ENCODE data around the gene SEC23B. TPM values are rescaled to one million over a fixed set of nuclear protein-coding genes. Genes with fewer than 3 reads are reported as not detected.

SEC23B gene
- total RNA-seq (2022) (139 TPM in 2 replicates), Bru-seq, nascent RNA (percentile 93 among the genes with signal in this experiment), BruChase-seq, experiment 1, labeled RNA remaining after a 6-hour chase (percentile 94 among the genes with signal in this experiment), BruChase-seq, experiment 2, labeled RNA remaining after a 2-hour chase (percentile 95 among the genes with signal in this experiment)
- long read RNA-seq, transcript SEC23B-203 (20 exons, 3,351 nt) = minor isoform, 11 of 592 reads
- long read RNA-seq, transcript SEC23B-204 (20 exons, 3,484 nt) = minor isoform, 206 of 592 reads
- long read RNA-seq, transcript SEC23B-202 (20 exons, 3,464 nt) = major isoform, 235 of 592 reads
- long read RNA-seq, partial matches to known transcripts = 82 of 592 reads
- long read RNA-seq, other reads (novel, unspliced or antisense) = 58 of 592 reads

DNA sequence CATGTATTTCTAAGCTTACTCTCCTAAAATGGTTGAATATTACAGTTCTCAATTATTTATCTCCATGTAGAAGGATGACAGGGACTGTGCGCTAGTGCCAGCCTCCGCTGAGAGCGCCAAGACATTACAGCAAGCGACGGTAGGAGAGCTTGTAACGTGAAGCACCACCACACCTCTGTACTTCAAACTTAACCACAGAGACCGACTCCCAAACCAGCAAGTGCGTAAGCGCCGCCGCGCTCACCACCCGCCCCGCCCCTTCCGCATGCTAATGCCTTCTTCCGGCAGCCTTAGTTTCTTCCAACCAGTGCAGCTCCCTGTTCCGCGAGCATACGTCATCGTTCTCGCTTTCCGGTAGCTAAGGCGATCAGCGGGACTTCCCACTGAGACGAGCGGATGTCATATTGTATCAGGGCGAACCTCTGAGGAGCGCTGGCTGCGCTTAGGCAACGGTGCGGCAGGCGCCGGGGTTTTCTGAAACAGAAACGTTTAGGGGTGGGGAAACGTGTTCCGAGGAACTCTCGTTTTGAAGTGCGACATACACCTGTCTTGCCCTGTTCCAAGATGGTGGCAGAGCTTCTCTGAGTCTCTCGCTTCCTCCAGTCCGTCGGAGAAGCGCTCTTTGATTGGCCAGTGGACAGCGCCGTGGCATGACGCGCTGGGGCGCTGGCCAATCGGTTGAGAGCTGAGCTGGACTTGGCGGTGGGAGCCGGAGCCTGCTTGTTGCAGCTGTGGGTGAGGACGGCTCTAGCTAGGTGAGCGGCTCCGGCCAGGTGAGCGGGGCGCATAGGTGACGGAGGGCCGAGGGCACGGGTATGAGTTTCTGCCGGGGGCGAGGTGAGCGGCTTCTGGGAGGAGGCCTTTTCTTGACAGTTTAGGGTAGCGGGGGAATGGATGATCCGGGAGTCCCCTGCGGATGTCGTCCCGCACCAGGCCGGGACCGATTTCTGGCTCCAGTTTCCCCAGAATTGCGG lies at the start of gene SEC23B:
Gene SEC23B (plus strand): TSS at position 723 of the 974 bp plus-strand sequence. CDS start 2,896 bp downstream, outside the sequence.
- H3K4me3 Mint-ChIP-seq (ENCODE audit: unreplicated experiment) = peak within 1 kb of the TSS; percentile 100
- CTCF ChIA-PET = interaction anchor here (0.6 to 4.6 kb wide), 12 partner anchors 8 to 1279 kb away, joined by 3 to 37 read pairs (median 4); partner anchors contain the start of gene RBBP9
- peak within 1 kb of the TSS; percentile 100 for H3K27ac Mint-ChIP-seq (ENCODE audit: low read depth, unreplicated experiment)
- peak; percentile 98 for DNase-seq (ENCODE audit: unreplicated experiment)
- H3K27me3 Mint-ChIP-seq (ENCODE audit: insufficient read depth, unreplicated experiment) = no peaks in the 10 kb centered on the region
- intact Hi-C loops (cut with micrococcal nuclease) = loop anchor here (2.0 to 5.0 kb wide), 2 partner anchors 41 to 60 kb away; partner anchors contain the start of genes DZANK1, POLR3F and SMIM26
- POLR2A ChIA-PET = interaction anchor here (0.6 to 5.7 kb wide), 52 partner anchors 8 to 1545 kb away, joined by 3 to 283 read pairs (median 4); partner anchors contain the start of genes CFAP61, CRNKL1, DSTN and DTD1
- TF ChIP-seq, protein P1, sequence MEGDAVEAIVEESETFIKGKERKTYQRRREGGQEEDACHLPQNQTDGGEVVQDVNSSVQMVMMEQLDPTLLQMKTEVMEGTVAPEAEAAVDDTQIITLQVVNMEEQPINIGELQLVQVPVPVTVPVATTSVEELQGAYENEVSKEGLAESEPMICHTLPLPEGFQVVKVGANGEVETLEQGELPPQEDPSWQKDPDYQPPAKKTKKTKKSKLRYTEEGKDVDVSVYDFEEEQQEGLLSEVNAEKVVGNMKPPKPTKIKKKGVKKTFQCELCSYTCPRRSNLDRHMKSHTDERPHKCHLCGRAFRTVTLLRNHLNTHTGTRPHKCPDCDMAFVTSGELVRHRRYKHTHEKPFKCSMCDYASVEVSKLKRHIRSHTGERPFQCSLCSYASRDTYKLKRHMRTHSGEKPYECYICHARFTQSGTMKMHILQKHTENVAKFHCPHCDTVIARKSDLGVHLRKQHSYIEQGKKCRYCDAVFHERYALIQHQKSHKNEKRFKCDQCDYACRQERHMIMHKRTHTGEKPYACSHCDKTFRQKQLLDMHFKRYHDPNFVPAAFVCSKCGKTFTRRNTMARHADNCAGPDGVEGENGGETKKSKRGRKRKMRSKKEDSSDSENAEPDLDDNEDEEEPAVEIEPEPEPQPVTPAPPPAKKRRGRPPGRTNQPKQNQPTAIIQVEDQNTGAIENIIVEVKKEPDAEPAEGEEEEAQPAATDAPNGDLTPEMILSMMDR (IDR thresholded peaks at IDR 0.05; ENCODE audit: unreplicated experiment) = no peak
- no peaks in the 10 kb centered on the region for H3K9me3 Mint-ChIP-seq (ENCODE audit: unreplicated experiment)
- H3K4me1 Mint-ChIP-seq (ENCODE audit: insufficient read depth, unreplicated experiment) = peaks cover 14% of the 10 kb centered on the region
- peaks cover 40% of the 10 kb centered on the region for H3K36me3 Mint-ChIP-seq (ENCODE audit: insufficient read depth, unreplicated experiment)
- BruUV-seq (replicated peaks) = no TSS peak

DNA sequence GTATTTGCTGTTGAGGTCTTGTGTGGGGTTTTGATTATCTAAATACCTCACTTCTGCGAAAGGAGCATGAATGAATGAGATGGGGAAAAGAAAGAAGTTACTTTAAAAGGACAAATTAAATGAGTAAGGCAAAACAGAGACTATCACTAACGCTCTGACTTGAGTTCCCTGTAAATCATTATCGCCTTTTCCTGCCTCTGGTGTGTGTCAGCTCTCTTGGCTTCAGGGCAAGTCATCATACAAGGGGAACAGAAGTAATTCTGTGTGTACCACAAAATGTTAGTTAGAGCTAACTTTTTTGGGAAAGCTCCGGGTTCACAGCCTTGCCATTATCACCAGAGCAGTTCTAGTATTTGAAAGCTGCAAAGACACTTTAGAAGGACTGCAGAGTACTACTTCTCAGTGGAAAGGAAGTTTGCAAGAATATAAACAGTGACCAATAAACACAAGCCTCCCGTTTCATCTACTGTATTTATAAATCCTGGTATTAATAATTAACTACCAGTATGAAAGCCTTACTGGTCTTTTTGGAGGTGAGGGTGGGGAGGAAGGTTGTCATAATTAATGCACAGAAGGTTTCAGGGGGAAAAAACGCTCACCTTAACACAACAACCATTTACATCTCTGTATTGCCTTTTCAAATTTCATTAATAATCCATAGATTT lies 42.1 kb upstream of the SEC23B start:
- Mint-ChIP-seq H3K27me3 (ENCODE audit: insufficient read depth, unreplicated experiment) (no peaks in the 10 kb centered on the region), H3K27ac (ENCODE audit: low read depth, unreplicated experiment) (no peak overlapping the region), H3K9me3 (ENCODE audit: unreplicated experiment) (no peaks in the 10 kb centered on the region), H3K36me3 (ENCODE audit: insufficient read depth, unreplicated experiment) (no peaks in the 10 kb centered on the region), H3K4me1 (ENCODE audit: insufficient read depth, unreplicated experiment) (no peaks in the 10 kb centered on the region), H3K4me3 (ENCODE audit: unreplicated experiment) (peak overlapping the region; percentile 98)
- no peak for DNase-seq (ENCODE audit: unreplicated experiment)
- intact Hi-C loops (cut with micrococcal nuclease) = loop anchor here (2.0 to 5.0 kb wide), 2 partner anchors 41 to 122 kb away; partner anchors contain the start of genes DTD1 and SEC23B
- ChIA-PET POLR2A (interaction anchor here (0.8 to 6.4 kb wide), 12 partner anchors 7 to 923 kb away, joined by 3 to 108 read pairs (median 10); partner anchors contain the start of genes RBBP9, SEC23B and ZNF133), CTCF (interaction anchor here (0.6 to 2.2 kb wide), 7 partner anchors 10 to 894 kb away, joined by 3 to 8 read pairs (median 3); partner anchors contain the start of gene RBBP9)
- TF ChIP-seq, protein P1 (IDR thresholded peaks at IDR 0.05; ENCODE audit: unreplicated experiment) = no peak
- BruUV-seq (replicated peaks) = no TSS peak

DNA sequence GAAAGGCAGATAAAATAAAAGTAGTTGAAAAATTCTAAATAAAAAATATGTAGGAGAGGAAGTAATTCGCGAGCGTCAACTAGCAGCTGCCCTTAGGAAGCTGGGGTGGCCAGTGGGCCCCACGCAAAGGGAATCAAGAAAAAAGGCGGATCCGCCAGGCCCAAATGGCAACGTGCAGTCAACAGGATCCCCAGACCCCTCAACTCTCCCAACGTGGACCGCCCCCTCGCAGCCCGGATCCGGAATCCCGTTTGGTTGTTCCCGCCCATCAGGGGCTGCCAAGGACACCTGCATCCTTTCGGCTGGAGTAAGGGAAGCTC lies 41.2 kb upstream of the SEC23B start:
- CTCF ChIA-PET = interaction anchor here (0.6 to 2.2 kb wide), 9 partner anchors 11 to 1446 kb away, joined by 3 to 8 read pairs (median 3); partner anchors contain the start of gene RBBP9
- DNase-seq (ENCODE audit: unreplicated experiment) = no peak
- intact Hi-C loops (cut with micrococcal nuclease) = loop anchor here (2.0 to 5.0 kb wide), 2 partner anchors 40 to 121 kb away; partner anchors contain the start of genes DTD1 and SEC23B
- no peaks in the 10 kb centered on the region for H3K27me3 Mint-ChIP-seq (ENCODE audit: insufficient read depth, unreplicated experiment)
- H3K4me1 Mint-ChIP-seq (ENCODE audit: insufficient read depth, unreplicated experiment) = no peaks in the 10 kb centered on the region
- H3K36me3 Mint-ChIP-seq (ENCODE audit: insufficient read depth, unreplicated experiment) = peaks cover 6% of the 10 kb centered on the region
- H3K9me3 Mint-ChIP-seq (ENCODE audit: unreplicated experiment) = no peaks in the 10 kb centered on the region
- BruUV-seq (replicated peaks) = TSS peak; percentile 58
- peak overlapping the region; percentile 98 for H3K4me3 Mint-ChIP-seq (ENCODE audit: unreplicated experiment)
- POLR2A ChIA-PET = interaction anchor here (0.6 to 6.4 kb wide), 27 partner anchors 8 to 1586 kb away, joined by 3 to 108 read pairs (median 7); partner anchors contain the start of genes CFAP61, CRNKL1, RBBP9 and SEC23B
- TF ChIP-seq, protein P1 (IDR thresholded peaks at IDR 0.05; ENCODE audit: unreplicated experiment) = no peak
- peak overlapping the region; percentile 99 for H3K27ac Mint-ChIP-seq (ENCODE audit: low read depth, unreplicated experiment)

All from MCF 10A (cell line).